C1 segment of cervical spinal cord (tissue), 14 donors: Measurements from ENCODE around the gene SEC23A.
"Not testable (repeated sequence)": the region's sequence is repeated elsewhere in the genome, so short reads cannot be mapped to it uniquely, and the experiment has no call there.

Experiments used
- DNase-seq, 14 donors: peaks; one replicate each; lab custom pipeline; 2025; lab: John Stamatoyannopoulos, UW

SEC23A gene

GRCh38 chr14:39033371-39033770 is 69.7 kb downstream of the SEC23A start:
- DNase-seq = no peak

DNA sequence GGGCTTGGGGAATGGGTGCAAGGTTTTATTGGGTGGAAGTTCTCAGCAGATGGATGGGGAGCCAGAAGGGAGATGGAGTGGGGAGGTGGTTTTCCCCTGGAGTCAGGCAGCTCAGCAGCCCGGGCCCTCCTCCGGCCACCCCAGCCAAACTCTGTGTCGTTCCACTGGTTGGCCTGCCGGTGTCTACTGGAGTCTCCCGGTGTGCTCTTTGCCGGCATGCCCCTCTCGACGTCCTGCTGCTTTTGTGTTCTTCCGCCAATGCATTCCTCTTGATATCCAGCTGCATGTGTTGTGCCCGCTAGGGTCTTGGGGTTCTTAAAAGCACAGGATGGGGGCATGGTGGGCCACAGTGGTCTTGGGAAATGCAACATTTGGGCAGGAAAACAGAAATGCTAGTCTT is 72.8 kb downstream of the SEC23A start:
- DNase-seq = no peak

- no peak for DNase-seq
Measured at GRCh38 chr14:39029789-39030188, 73.2 kb downstream of the SEC23A start.

- DNase-seq = no peak
Measured at GRCh38 chr14:39028620-39029019, 74.4 kb downstream of the SEC23A start.

DNA sequence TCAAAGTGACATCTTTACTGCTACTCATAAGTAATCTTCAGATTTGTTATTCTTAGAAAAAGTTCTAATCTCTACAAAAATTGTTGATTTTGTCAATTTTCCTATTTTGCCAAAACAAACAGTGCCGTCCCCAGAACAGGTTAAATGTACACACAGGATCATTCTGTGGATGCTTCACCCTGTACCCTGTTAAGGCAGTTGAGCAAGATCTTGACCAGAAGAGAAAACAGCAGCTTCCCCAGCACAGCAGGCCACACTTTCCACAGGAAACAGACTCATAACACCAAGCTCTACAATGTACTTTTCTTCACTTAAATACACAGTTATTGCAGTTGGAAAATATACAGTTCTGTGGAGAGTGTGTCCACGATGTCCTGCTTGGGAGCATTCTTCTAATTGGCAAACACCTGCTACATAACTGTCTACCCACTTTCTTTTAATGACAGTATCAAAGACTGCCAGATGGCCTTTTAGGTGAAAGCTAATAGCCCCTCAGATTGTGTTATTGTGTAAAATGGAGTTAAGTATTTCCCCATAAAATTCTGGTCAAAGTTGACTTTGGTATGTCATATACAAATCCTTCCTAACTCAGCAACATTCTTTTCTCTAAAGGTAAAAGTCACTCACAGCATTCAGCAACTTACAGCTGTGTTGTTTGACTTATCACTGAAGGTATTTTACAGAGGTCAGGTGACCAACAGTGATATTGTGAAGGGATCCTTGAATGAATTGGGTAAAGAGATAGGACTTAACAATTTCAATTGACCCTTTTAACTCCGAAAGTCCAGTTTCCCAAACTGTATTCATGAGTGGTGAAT is 77.0 kb downstream of the SEC23A start:
- no peak for DNase-seq

DNA sequence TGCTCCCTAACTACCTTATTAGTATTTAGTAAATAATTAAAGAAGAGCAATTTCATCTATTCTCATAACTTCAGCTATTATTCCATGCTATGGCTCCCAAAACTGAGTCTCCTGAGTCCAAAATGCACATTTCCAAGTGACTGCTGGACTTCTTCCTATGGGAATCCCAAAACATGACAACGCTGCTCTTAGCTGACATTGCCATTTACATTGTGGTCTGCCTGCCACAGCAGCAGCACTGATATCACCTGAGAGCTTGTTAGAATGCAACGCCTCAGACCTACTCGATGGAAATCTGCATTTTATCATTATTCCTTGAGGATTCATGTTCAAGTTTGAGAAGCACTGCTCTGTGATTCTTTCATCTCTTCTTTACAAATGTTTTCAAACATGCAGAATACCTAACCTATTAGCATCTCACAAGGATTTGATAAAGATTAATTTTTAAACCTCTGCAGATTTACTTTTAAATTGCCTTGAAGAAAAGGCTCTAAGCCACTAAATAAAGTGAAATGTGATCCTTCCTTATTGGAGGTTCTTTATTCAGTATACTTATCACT is 77.7 kb downstream of the SEC23A start:
- no peak for DNase-seq

- no peak for DNase-seq
Measured at GRCh38 chr14:39023939-39024871, 78.8 kb downstream of the SEC23A start.

DNA sequence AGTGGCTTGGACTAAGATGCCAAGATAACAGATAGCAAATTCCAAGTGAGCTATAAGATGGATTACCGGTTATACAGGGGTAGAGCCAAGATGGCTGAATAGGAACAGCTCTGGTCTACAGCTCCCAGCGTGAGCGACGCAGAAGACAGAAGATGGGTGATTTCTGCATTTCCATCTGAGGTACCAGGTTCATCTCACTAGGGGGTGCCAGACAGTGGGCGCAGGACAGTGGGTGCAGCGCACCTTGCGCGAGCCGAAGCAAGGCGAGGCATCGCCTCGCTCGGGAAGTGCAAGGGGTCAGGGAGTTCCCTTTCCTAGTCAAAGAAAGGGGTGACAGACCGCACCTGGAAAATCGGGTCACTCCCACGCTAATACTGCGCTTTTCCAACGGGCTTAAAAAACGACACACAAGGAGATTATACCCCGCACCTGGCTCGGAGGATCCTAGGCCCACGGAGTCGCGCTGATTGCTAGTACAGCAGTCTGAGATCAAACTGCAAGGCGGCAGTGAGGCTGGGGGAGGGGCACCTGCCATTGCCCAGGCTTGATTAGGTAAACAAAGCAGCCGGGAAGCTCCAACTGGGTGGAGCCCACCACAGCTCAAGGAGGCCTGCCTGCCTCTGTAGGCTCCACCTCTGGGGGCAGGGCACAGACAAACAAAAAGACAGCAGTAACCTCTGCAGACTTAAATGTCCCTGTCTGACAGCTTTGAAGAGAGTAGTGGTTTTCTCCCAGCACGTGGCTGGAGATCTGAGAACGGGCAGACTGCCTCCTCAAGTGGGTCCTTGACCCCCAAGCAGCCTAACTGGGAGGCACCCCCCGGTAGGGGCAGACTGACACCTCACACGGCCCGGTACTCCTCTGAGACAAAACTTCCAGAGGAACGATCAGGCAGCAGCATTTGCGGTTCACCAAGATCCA is 85.7 kb downstream of the SEC23A start:
- DNase-seq = not testable (repeated sequence)

DNA sequence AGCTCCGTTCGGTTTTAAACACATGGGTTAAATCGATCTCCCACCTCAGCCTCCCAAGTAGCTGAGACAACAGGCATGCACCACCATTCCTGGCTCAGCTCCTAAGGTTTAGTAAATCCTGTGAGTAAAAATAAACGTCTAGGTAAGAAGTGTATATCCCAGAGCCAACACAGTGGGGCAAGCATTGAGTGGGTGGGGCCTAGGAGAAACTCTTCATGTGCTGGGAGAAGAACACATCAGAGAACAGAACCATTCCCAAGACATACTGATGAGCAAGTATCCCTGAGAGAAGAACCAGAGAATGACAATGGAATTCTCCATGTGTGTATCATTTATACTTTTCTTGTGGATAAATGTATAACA is 86.3 kb downstream of the SEC23A start:
- no peak for DNase-seq

DNA sequence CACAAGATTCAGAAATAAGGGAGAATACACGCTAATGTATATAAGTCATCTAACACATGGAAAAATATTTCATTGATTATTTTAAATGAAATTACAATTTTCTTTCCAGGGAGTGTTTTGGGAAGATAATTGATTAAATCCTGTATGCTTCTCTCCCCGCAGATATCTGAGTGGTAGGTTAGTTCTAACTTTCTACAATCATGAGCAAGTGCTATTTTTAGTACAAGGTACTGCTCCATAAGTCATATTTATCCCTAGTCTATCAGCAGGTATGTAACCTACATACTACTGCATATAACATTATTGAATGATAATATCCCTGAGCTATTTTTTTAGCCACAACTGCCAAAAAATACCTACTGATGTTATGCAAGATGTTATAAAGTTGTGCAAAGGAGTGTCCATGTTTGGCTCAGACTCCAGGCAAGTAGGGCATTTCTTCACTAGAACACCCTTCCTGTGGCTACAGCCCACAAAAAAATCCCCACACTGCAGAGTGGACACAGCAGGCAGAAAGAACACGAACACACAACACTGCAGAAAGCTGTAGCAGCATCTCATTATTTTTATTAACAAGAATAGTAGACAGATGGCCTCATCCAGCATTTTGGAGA is 87.0 kb downstream of the SEC23A start:
- DNase-seq = no peak

DNA sequence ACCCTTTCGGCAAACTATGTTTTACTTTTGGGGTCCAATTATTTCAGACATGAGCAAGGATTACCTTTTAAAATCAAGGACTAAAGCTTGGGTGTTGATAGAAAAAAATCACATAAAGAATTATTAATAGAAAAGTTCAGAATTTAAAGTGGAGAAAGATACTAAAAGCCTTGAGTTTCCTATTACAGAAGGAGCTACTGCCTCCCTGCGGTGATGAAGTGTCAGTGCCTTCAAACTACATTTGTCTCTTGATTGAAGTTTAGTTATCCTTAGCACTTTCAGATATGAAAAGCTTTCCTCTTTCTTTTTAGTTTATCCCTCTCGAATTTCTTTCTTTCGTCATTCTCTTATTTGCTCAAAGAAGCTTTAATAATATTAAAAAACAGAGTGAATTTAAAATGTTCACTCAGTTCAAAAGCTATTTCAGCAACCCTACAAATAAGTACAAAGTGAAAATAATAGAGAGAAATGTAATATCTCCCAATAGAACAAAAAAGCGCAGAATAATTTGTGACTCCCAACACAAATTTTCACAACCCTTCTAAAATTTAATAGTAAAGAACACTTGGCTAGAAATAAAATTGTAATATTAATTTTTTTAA is 87.6 kb downstream of the SEC23A start:
- no peak for DNase-seq

GRCh38 chr14:39014460-39014859 is 88.6 kb downstream of the SEC23A start:
- DNase-seq = no peak

DNA sequence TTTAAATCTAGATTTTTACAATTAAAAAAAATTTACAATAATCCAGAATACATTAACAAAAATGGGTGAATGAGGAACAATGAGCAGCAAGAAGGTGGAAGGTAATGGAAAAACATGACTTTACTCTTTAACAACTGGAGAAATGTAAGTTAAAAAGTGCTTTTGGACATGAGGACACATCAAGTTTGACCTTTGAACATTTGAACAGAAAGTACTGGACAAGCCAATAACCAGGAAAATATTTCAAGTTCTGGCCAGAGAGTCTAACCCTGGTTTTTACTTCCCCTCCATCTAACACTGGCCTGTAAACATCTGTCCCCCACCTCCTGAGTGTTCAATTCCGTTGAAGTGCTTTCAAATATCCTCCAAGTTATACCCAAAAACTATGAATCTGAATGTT is 94.1 kb downstream of the SEC23A start:
- not testable (repeated sequence) for DNase-seq

- DNase-seq = no peak
Measured at GRCh38 chr14:39006721-39007410, 96.2 kb downstream of the SEC23A start.

GRCh38 chr14:39005044-39005880 is 97.8 kb downstream of the SEC23A start:
- DNase-seq = no peak

GRCh38 chr14:38999949-39000348 is 103.1 kb downstream of the SEC23A start:
- DNase-seq = no peak

DNA sequence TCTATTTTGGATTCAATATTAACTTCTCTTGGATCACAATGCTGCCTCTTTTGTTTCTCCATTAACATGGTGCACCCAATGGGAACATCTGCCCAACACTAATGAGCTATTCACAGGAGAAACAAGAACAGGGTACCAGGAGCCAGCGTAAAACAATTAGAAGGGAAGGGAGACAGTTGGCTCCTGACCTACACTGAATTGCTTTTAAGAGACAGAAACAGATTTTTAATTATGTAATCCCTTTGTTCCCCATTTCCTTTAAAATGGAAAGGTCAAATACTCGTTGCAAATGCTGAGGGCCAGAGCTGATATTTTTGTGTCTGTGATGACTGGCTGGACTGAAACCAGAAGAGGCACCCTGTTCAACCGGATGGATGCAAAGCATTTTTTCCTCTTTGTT is 108.3 kb downstream of the SEC23A start:
- DNase-seq = no peak

DNA sequence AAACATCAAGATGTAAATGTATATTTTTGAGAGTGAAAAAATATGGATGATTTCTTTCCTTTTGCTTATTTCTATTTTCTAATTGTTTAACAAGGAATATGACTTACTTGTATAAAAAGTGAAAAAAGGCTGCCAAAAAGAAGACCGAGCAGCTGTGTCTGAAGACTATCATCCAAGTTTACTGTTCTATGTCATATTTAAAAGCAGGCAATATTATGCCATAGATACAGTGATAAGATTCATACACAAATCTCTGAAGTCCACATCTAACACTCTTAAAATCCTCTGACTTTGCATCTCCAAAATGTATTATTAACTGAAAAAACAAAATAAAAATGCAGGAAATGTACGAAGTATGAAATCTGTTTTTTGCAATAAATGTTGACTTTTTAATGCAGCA is 109.1 kb downstream of the SEC23A start:
- no peak for DNase-seq
